ENCODE measurements around the gene KCNJ13.

KCNJ13 gene

DNA sequence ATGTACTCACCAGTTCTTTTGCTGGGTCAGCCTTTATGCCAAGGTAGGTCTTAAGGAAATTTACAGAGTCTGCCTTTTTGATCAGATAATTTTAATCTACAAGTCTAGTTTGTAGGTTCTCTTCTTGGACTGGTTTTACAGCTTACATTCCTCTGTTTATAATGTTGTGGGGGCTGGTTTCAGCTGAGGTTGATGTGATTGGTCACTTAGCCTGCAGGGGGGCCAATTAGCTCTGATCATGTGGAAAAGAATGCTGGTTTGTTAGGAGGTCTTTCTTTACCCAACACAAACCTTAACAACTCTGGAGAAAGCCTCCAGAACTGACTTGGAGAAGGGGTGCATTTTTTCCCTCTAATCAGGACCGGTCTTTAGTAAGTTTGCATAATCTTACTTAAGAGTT is at the start of gene KCNJ13:
TSS of gene KCNJ13 (minus strand) at position 131 of the 400 bp plus-strand sequence. CDS start 5,203 bp downstream, outside the sequence.
- no peak for DNase-seq

DNA sequence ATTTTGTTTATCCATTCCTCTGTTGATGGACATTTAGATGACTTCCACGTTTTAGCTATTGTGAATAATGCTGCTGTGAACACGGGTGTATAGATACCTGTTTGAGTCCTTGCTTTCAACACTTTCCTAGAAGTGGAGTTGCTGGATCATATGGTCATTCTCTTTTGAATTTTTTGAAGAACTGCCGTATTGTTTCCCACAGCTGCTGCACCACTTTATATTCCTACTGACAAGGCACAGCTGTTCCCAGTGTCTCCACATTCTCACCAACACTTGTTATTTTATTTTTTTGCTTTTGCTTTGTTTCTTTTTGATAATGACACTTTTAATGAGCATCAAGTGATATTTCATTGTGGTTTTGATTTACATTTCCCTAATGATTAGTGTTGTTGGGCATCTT is 41.4 kb upstream of the KCNJ13 start:
- DNase-seq, result no peak

DNA sequence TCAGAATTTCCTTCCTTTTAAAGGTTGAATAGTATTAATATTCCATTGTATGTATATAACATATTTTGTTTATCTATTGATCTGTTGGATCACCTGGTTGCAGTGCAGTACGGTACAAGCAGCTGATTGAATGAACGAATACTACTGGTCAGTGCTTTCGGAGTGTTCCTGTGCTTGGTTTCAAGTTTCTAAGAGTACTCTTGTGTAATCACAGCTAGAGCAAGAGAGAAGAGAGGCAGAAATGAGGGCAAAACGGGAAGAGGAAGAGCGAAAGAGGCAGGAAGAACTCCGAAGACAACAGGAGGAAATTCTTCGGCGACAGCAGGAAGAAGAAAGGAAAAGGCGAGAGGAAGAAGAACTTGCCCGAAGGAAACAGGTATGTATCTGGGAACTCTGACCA is 40.3 kb upstream of the KCNJ13 start:
- DNase-seq, result no peak

DNA sequence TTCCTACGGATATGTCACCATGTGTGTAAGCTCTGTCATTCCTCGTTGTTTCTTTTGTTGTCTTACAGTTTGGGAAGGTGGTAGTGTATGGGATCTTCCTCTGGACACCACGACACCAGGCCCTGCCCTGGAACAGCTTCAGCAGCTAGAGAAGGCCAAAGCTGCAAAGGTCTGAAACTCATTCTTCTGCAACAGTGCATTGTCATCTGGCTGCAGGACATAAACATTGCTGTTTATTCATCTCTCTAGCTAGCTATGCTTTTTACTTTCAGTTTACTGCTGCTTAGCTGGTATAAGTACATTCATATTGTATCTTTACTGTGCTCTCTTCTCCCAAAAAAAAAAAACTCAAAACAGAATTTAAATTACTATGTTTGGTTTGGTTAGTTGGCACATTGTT is 39.2 kb upstream of the KCNJ13 start:
- no peak for DNase-seq

DNA sequence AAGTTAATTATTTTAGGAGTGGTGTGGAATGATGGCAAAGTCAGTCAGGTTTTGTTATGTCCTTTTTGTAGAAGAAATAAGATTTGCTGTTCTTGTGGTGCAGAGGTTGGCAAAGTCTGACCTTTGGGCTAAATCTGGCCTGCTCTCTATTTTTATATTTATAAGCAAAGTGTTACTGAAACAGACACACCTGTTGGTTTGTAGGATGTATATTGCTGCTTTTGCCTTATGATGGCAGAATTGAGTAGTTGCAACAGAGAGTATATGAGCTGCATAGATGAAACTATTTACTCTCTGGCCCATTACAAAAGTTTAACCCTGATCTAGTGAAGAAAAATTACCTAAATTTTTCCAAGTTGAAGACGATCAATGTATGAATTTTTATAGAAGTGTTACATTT is 34.1 kb upstream of the KCNJ13 start:
- DNase-seq, result no peak

DNA sequence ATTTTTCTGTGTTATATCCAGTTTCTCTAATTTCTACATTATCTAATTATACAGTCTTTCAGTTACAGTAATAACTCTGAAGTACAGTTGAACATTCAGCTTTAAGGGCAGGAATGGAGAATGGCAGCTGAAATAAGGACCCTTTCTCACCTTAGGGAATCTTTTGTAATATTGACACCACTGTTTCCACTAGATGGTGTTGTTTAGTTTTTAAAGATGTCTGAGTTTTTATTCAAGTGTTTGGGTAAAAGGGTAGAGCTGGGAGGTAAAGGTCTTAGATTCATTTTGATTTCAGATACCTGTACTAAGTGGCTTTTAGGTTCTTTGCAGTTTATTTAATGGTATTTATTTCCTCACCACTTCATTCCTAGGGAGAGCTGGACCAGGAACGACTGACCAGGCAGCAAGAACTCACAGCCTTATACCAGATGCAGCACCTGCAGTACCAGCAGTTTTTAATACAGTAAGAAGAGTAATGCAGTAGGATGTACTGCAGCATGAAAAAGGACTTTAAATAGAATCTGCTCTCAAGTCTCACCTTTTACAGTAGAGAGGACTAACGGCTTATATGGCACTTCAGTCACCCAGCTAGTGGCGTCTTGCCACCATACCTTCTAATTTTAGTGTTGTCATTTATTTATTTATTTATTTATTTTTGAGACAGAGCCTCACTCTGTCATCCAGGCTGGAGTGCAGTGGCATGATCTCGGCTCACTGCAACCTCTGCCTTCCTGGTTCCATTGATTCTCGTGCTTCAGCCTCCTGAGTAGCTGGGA is 33.2 kb upstream of the KCNJ13 start:
- no peak for DNase-seq

DNA sequence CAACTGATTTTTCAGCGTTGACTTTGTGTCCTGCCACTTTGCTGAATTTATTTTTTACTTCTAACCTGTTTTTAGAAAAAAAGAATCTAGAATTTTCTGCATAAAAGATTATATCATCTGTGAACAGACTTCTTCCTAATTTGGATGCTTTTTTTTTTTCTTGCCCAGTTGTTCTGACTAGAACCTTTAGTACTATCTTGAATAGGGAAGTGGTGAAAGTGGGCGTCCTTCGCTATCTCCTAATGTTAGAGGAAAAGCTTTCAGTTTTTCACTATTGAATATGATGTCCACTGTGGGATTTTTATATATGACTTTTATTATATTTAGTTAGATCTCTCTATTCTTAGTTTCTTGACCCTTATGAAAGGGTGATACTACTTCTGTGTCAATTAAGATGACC is 25.7 kb upstream of the KCNJ13 start:
- no peak for DNase-seq

DNA sequence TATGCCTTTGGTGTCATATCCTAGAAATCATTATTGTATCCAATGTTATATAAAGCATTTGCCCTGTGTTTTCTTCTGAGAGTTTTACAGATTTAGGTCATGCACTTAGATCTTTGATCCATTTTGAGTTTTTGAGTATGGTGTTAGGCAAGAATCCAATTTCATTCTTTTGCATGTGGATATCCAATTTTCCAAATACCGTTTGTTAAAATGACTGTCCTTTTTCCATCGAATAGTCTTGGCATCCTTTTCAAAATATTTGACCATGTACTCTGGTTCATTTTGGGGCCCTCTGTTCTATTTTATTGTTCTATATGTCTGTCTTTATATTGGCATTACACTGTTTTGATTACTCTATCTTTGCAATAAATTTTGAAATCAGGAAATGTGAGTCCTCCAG is 23.8 kb upstream of the KCNJ13 start:
- DNase-seq, result no peak

DNA sequence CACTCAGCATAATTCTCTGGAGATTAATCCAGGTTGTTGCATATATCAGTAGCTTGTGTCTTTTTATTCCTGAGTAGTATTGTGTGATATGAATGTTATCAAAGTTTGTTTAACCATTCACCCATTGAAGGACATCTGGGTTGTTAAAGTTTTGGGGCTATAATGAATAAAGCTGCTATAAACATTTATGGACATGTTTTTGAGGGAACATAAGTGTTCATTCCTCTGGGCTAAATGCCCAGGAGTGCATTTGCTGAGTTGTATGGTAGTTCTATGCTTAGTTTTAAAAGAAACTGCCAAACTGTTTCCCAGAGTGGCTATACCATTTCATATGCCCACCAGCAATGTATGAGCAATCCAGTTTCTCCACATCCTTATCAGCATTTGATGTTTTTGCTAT is 21.8 kb upstream of the KCNJ13 start:
- DNase-seq, result no peak

DNA sequence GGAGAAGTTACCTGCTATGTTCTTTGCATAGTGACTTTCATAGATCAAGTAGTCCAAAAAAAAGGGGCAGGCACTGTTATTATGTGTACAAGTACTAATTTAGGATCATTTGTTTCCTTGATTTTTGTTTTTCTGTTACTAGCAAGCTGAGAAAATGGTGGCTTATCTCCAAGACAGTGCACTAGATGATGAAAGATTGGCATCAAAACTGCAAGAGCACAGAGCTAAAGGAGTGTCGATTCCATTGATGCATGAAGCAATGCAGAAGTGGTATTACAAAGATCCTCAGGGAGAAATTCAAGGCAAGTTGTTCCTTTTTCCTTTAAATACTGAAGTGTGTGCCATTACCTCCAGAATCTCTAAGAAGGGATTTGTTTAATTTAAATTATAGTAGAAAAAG is 19.6 kb upstream of the KCNJ13 start:
- no peak for DNase-seq

DNA sequence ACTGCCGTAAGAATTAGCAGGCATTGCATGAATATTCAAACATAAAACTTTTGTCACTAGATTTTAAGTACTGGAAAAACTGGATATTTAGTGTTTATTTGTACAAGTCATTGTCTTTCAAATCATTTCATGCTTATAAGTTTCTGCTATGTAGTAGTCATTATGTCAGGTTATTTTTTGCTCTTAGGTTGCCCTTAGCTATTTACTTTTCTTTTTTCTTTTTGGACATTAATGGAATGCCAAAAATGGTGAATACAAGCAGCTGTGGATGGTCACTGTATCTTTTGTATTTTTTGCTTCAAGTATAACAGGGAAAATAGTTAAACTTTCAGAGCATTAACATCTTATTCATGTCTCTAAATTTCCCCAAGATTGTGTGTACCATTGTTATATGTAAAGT is 18.6 kb upstream of the KCNJ13 start:
- DNase-seq, result no peak

DNA sequence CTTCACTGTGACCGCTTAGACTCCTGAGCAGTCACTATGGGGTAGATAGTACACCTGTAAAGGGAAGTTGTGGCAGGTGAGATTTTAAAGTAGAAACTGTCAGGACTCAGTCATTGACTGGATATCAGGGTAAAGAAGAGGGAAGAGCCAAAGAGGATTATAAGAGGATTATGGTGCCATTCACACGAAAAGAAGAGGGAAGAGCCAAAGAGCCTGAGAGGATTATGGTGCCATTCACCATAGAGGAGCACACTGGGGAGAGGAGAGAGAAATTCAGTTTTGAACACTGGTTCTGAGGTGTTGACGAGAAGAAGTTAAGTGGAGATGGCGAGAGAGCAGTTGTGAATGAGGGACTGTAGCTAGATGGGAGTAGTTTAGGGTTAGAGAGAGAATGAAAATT is 16.9 kb upstream of the KCNJ13 start:
- no peak for DNase-seq

DNA sequence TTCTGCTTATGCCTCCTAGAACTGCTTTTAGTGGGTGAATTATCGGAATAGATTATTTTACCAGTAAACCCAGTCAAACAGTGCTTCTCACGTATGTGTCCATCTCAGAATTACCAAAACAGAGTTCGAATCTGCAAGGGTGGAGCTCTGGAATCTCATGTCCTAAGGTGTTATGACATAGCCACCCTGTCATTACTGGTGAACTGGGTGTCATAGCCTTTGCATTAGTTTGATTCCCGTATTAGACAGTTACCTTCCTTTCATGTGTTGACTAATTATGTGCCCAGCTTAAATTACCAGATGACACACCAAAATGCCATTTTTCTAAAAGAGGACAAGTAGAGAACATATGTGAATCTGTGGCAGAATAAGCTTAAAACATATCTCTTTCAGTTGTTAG is 15.2 kb upstream of the KCNJ13 start:
- no peak for DNase-seq

DNA sequence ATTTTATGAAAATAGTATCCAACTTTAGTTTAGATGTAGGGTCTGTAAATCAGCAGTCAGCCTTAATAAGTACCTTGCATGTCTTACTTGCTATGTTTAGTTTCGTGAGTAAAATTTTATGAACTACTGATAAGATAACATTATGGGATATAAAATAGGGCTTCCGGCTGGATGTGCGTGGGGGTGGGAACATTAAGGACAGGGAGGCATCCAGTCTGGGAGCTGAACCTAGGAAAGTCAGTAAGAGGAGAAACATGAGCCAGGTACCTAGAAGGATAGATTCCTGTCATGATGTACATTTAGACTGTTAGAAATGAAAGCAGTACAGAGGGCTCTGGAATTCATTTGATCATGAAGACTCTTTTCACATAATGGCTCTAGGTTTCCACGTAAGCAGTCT is 12.7 kb upstream of the KCNJ13 start:
- DNase-seq, result no peak

DNA sequence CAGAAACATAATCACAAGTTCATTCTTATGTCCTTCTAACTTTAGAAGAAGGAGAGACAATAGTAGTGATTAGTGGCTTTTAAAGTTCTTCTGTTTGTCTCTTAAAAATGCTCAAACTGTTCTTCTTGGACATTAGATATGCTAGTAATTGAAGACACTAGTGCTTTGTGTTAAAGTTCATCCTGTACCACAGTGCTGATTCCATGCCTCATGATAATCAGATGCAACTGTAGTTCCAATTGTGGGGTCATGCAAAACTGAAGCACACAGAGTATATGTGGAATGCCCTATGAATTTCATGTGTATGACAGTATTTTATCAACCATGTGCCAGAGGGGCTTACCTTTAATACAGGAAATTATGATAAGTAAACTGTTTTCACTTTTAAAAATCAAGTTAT is 11.4 kb upstream of the KCNJ13 start:
- DNase-seq, result no peak

DNA sequence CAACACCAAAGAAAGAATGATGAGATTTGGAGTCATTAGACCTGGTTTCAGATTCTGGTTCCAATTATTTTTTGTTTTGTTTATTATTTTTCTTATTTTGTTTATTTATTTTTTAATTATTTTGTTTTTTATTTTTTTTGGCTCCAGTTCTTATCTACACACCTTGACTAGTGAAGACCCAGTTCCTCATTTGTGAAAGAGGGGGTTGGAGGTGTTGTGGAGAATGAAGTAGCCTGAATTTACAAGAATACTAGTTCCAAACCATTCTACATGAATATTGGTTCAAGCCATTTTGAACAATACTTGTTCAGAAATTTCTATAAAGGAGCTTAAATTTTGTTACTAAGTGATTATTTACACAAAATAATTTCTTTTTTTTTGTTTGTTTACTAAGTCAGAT is 6.9 kb upstream of the KCNJ13 start:
- no peak for DNase-seq

DNA sequence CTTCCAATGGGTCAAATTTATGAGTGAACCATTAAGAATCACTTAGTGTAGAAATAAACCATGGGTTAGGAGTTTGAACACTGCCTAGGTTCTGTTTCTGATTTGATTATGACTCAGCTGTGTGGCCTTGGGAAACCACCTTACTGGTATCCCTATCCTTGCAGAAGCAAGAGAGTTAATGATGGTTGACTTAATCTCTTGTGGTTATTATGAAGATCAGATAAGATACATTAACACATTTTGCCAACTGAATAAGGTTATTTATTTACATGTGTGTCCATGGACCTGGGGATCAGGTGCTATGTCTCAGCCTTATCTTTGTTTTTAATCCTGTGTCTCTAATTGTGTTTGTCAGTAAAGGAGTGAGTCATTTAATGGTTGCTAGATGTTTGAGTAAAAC is 5.4 kb upstream of the KCNJ13 start:
- peak; percentile 4 to 7 for DNase-seq

DNA sequence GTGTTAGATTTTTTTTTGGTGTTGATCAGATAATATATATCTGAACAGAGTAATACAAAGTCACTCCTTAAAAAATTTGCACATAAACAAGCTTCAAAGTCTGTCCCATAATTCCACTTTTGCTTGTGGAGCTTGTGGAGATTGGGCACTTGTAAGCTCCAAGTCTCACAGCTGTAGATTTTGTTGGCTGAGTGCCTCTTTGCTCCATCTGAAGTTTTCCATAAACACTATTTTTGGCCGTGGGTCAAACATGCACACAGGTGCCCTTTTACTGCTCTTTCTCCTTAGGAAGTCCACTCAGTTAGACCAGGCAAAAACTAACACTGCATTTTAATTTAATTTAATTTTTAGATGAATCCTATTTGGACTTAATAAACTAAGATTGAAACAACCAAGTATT is 3.6 kb upstream of the KCNJ13 start:
- no peak for DNase-seq

DNA sequence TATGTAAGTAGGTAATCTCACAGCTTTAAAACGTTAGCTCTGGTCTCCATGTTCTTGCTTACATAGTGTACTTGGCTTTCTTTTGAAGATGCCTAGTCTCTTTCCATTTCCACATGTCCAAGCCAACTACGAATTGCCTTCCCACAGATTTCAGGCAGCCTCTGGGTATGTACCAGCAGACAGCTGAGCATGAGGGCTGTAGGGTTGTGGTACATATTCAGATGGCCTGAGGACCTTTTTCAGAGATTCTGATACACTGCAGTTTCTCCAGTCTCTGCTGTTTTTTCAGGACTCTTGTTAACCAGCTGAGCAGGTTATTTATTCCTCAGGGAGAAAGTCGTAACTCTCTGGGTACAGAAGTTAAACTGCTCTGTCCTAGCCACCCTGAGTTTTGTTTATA is 3.1 kb upstream of the KCNJ13 start:
- DNase-seq, result no peak

DNA sequence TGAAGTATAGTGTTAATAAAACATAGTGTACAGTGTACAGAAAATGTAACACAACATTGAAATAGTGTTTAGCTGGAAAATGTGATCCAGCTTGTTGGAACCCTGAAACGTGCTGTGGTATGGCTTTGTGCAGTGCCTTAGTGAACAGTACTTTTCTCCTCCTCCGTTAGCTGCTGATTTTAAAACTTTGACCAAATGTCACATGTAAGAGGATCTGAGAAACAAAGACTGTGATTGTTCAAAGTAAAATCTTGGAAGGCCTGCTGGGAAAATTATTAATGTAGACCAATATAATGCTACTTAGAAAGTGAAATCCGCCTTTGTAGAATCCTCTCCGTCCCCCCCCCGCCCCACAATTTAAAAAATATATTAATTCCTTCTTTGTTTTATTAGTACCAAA is 911 bp upstream of the KCNJ13 start:
- DNase-seq, result no peak

DNA sequence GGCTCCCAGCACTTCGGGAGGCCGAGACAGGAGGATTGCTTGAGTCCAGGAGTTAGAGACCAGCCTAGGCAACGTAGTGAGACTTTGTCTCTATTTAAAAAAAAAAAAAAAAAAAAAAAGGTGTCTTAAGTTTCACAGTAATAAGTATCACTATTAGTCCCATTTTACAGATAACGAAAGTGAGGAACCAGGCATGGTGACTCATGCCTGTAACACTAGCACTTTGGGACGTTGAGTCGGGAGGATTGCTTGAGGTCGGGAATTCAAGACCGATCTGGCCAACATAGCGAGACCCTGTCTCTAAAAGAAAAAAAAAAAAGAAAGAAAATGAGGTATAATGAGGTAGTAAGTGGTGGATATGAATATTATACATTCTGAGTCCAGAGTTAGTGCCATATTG is 2.5 kb downstream of the KCNJ13 start:
- no peak for DNase-seq

DNA sequence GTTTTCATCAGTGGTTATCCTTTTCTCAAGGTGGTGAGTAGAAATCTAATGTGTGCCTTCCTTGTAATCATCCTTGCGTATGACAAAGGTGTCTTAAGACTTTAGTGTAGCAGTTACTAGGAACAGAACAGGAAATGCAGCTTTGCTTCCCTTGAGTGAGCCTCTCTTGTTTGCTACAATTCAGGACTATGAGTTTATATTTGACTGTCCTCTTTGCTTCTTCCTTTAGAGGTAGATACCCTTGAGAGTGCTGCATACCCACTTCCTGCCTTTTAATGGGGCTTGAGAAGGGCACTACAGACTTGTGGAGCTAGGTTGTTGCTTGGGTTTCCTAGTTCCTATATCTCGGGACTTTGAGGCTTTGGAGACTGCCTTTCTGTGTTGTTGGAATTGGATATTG is 3.8 kb downstream of the KCNJ13 start:
- no peak for DNase-seq

DNA sequence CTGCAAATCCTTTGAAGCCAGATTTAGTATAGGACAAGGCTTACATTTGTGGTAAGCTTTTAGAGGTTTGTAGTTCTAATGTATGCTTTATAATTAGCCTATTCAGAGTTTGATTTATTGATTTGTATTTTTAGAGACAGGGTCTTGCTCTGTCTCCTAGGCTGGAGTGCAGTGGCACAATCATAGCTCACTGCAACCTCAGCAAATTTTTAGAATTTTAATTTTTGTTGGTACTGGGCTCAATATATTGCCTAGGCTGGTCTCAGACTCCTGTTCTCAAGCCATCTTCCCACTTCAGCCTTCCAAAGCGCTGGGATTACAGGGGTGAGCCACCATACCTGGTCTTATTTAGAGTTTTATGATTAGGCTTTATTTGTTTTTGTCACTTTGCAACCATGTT is 4.5 kb downstream of the KCNJ13 start:
- DNase-seq, result no peak

DNA sequence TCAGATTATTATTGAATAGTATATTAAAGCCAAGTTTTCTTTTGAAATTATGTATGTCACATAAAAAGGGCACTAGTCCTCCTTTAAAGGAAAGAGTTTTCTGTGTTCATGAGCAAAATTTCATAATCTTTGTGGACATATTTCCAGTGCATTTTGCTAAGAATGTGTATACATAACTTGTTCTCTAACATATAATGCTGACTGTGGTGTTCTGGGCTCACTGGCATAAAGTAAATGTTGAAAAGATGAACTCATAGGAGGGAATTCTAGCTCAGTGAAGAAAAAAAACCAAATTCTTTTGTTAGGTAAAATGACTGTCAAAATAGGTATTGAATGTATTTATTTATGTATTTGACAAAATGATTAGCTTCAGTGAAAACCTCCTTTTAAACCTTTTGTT is 6.2 kb downstream of the KCNJ13 start:
- no peak for DNase-seq

DNA sequence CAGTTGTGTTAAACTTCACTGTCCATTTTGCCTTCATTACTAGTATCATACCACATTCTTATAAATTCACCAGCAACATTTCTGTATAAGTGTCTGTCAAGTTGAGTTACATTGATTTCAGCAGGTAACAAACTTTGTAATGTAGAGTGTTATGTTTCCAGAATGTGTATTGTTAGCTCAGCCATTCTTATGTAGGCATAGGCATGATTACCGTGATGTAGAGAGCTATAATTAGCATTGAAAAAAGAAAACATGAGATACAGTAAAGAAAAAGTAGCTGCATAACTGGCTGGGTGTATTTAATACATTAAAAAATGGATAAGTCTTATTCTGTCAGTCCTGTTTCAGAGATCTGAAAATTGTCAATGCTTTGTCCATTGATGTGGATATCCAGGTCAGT is 8.5 kb downstream of the KCNJ13 start:
- no peak for DNase-seq

Measured in stimulated activated CD4-positive, alpha-beta T cell treated with anti-CD3 and anti-CD28 coated beads, Interleukin-2, amount 100 ng/mL, for 48 hours (primary cell).